Tibial nerve (tissue), 4 donors: ENCODE data around the gene PEX14. TPM values are rescaled to one million over a fixed set of nuclear protein-coding genes. Genes with fewer than 3 reads are reported as not detected.

Experiments used
- DNase-seq, 2 donors: peaks; one replicate each; pipeline ENCODE4 v3.0.0-alpha.2; 2019; ENCODE audit warnings: low spot score in 2 of 2
- H3K27ac ChIP-seq, 4 donors: fragments of 200-600 bp; sonication (generic) in 3 of 4; one replicate each; pipeline ENCODE4 v1.5.1; 2017 to 2019; ENCODE audit warnings: mild to moderate bottlenecking in 1 of 4
- H3K27me3 ChIP-seq, 2 donors: fragments of 200-600 bp; sonication (generic) in 1 of 2; one replicate each; pipeline versions ENCODE4 v1.5.1 to v1.6.0; 2017 to 2019
- H3K36me3 ChIP-seq, 3 donors: fragments of 200-600 bp; sonication (generic); one replicate each; pipeline ENCODE4 v1.5.1; 2018 to 2019
- H3K4me1 ChIP-seq, 4 donors: fragments of 200-600 bp; sonication (generic) in 3 of 4; one replicate each; pipeline ENCODE4 v1.5.1; 2017 to 2019
- H3K4me3 ChIP-seq, 4 donors: fragments of 200-600 bp; sonication (generic) in 3 of 4; one replicate each; pipeline ENCODE4 v1.5.1; 2017 to 2019; ENCODE audit warnings: mild to moderate bottlenecking in 1 of 4, moderate library complexity in 1 of 4
- H3K9me3 ChIP-seq, 4 donors: fragments of 200-600 bp; sonication (generic) in 3 of 4; one replicate each; pipeline ENCODE4 v1.5.1; 2017 to 2019
- CTCF ChIP-seq, 5 experiments: fragments of 200-600 bp in 3 of 5; fragments of 450-650 bp in 2 of 5; sonication (generic) in 3 of 5; IDR thresholded peaks; one replicate each; pipeline ENCODE4 v1.5.1; 2016 to 2019; ENCODE audit warnings: antibody characterized with exemption in 5 of 5, mild to moderate bottlenecking in 3 of 5, moderate library complexity in 2 of 5
- EP300 ChIP-seq, 2 donors: sonication (generic); formaldehyde crosslinking; IDR thresholded peaks; one replicate each; pipeline ENCODE4 v1.6.1; 2017; ENCODE audit warnings: antibody characterized with exemption in 2 of 2, mild to moderate bottlenecking in 1 of 2
- POLR2A ChIP-seq, 2 donors: fragments of 450-650 bp; IDR thresholded peaks; one replicate each; pipeline ENCODE4 v1.6.1; 2017; ENCODE audit warnings: antibody characterized with exemption in 2 of 2, mild to moderate bottlenecking in 2 of 2, moderate library complexity in 2 of 2
- WGBS, 2 donors: methylation state at CpG; one replicate each; pipeline ENCODE4 v1.1.5; 2018; 5-methylcytosine and 5-hydroxymethylcytosine counted together
- total RNA-seq, 4 donors: library from RNA; depleted of rRNA; stranded (reverse); fragments of >200 nt; gene quantifications; one replicate each; pipeline ENCODE4 v1.1.0, GENCODE V29; 2016

Gene PEX14
- total RNA-seq, 4 donors from 2014 or later = 14.4 to 21.8 (median 18.2) TPM

GRCh38 chr1:10607228-10607627 lies 132.5 kb downstream of the PEX14 start:
- no peaks in the 10 kb centered on the region for H3K4me1 ChIP-seq
- TF ChIP-seq EP300 (IDR thresholded peaks at IDR 0.05) = no peak
- no peak for TF ChIP-seq POLR2A (IDR thresholded peaks at IDR 0.05)
- TF ChIP-seq CTCF (IDR thresholded peaks at IDR 0.05) = no peak
- no peak overlapping the region for H3K27ac ChIP-seq
- no peaks in the 10 kb centered on the region for H3K9me3 ChIP-seq
- WGBS, 2 donors = 57 to 61% methylated on average over 3 of the region's 3 CpGs
- no peak overlapping the region for H3K4me3 ChIP-seq
- no peaks in the 10 kb centered on the region for H3K36me3 ChIP-seq
- no peak for DNase-seq
- H3K27me3 ChIP-seq = no peaks in the 10 kb centered on the region

- WGBS, 2 donors = 89 to 91% methylated on average over 2 of the region's 2 CpGs
- Histone ChIP-seq H3K27me3 (no peaks in the 10 kb centered on the region), H3K4me3 (no peak overlapping the region), H3K27ac (no peak overlapping the region), H3K36me3 (no peaks in the 10 kb centered on the region), H3K4me1 (no peaks in the 10 kb centered on the region), H3K9me3 (no peaks in the 10 kb centered on the region)
- TF ChIP-seq CTCF (IDR thresholded peaks at IDR 0.05) (no peak), POLR2A (IDR thresholded peaks at IDR 0.05) (no peak), EP300 (IDR thresholded peaks at IDR 0.05) (no peak)
- DNase-seq = no peak
Measured at GRCh38 chr1:10608690-10609089, 133.9 kb downstream of the PEX14 start.

- no peak for TF ChIP-seq EP300 (IDR thresholded peaks at IDR 0.05)
- TF ChIP-seq CTCF (IDR thresholded peaks at IDR 0.05) = no peak
- TF ChIP-seq POLR2A (IDR thresholded peaks at IDR 0.05) = no peak
- Histone ChIP-seq H3K27ac (no peak overlapping the region), H3K9me3 (no peaks in the 10 kb centered on the region), H3K4me3 (no peak overlapping the region), H3K4me1 (peaks cover 0 to 13% (median 0%) of the 10 kb centered on the region in 4 donors), H3K27me3 (no peaks in the 10 kb centered on the region), H3K36me3 (no peaks in the 10 kb centered on the region)
- no peak for DNase-seq
- WGBS, 2 donors = 95 to 97% methylated on average over 6 of the region's 6 CpGs
Measured at GRCh38 chr1:10610901-10611600, 136.3 kb downstream of the PEX14 start.

GRCh38 chr1:10612436-10613160 lies 137.8 kb downstream of the PEX14 start:
- no peak overlapping the region for H3K27ac ChIP-seq
- no peaks in the 10 kb centered on the region for H3K36me3 ChIP-seq
- DNase-seq = no peak
- no peak overlapping the region for H3K4me3 ChIP-seq
- peaks cover 0 to 13% (median 0%) of the 10 kb centered on the region in 4 donors for H3K4me1 ChIP-seq
- no peaks in the 10 kb centered on the region for H3K9me3 ChIP-seq
- TF ChIP-seq POLR2A (IDR thresholded peaks at IDR 0.05) (no peak), EP300 (IDR thresholded peaks at IDR 0.05) (no peak), CTCF (IDR thresholded peaks at IDR 0.05) (no peak)
- H3K27me3 ChIP-seq = no peaks in the 10 kb centered on the region
- 85 to 87% methylated on average over 12 of the region's 12 CpGs for whole genome bisulfite sequencing, 2 donors

- 97 to 100% methylated on average over 7 to 10 of the region's 10 CpGs for WGBS, 2 donors
- TF ChIP-seq EP300 (IDR thresholded peaks at IDR 0.05) = no peak
- Histone ChIP-seq H3K4me1 (peaks cover 0 to 13% (median 0%) of the 10 kb centered on the region in 4 donors), H3K27me3 (no peaks in the 10 kb centered on the region), H3K27ac (no peak overlapping the region), H3K9me3 (no peaks in the 10 kb centered on the region), H3K4me3 (no peak overlapping the region), H3K36me3 (peaks cover 0 to 4% (median 0%) of the 10 kb centered on the region in 3 donors)
- no peak for DNase-seq
Measured at GRCh38 chr1:10613340-10613739, 138.6 kb downstream of the PEX14 start.
